Activated effector memory CD4-positive, alpha-beta T cell treated with anti-CD3 and anti-CD28 coated beads, Interleukin-2, amount 50 U/mL, for 16 hours (primary cell): ENCODE results near the gene MAP3K14.
"Not testable (repeated sequence)": the region's sequence is repeated elsewhere in the genome, so short reads cannot be mapped to it uniquely, and the experiment has no call there.

Experiments
- DNase-seq: peaks from one replicate; pipeline ENCODE4 v3.0.0-alpha.2; 2020

The MAP3K14 gene

GRCh38 chr17:45314741-45315647 is 1.8 kb downstream of the MAP3K14 start:
- DNase-seq: peak; percentile 66

- peak; percentile 67 for DNase-seq
Observed at GRCh38 chr17:45313996-45314740, 2.7 kb downstream of the MAP3K14 start.

DNA sequence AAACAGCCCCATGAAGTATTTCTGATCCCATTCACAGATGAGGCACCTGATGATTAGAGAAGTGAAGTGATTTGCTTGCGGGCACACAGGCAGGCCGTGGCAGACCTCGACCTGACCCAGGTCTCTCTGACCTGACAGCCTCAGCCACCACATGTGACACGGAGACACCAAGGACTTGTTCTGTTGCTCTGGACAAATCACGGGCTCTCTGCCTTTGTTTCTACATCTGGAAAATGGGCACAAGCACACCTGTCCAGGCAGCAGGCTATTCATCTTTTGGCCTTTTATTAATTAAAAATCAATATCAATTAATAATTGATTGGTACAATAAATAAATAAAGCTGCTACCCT is 3.4 kb downstream of the MAP3K14 start:
- peak; percentile 65 for DNase-seq

- peak; percentile 73 for DNase-seq
Observed at GRCh38 chr17:45312477-45313420, 4.1 kb downstream of the MAP3K14 start.

DNA sequence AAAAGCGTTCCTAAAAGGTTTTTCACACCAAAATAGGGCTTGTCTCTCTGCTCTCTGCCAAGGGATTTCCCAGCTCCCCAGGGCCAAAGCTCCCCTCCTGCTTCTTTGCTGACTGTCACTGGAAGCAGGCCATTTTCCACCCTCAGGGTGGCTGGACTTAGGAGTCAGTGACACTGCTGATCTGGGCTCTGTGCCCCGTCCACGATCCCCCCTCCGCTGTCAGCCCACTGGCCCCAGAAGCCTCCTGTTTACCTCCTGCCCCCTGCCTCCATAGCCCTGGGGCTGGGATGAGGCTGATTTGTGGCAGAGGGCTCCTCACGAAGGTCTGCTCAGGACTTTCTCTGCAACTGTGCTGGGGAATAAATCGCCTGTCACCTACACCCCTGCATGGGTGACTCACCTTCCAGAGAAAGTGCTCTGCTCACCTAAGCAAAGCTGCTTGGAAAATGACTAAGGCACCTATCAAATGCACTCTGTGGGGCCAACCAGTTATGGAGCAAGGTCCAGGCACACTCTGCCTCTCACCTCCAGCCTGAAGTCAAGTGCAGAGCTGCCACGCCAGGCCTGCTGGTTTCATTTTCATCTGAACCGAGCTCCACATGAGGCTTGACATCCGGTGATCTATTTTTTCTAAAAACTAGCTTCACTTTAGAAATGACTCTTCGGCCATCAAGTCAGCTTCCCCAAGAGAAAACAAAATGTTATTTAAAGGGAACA is 4.9 kb downstream of the MAP3K14 start:
- DNase-seq: peak; percentile 93

DNA sequence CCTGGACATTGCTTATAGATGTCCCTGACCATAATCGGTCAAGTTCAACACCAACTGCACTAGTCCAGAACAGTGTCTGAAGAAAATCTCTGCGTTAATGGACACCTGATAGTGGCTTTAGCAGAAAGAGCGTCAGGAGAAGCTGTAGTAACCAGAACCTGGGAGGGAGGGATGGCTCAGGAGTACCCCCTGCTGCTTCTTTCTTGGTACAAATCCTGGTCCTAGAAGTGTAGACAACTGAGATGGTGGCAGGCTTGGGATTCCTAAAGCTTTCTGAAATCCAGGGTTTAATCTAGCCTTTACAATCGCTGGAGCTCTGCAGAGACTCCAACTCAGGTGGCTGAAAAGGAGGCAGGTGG is 5.4 kb downstream of the MAP3K14 start:
- DNase-seq: no peak

- no peak for DNase-seq
Observed at GRCh38 chr17:45310380-45311324, 6.2 kb downstream of the MAP3K14 start.

GRCh38 chr17:45309400-45309799 is 7.4 kb downstream of the MAP3K14 start:
- no peak for DNase-seq

DNA sequence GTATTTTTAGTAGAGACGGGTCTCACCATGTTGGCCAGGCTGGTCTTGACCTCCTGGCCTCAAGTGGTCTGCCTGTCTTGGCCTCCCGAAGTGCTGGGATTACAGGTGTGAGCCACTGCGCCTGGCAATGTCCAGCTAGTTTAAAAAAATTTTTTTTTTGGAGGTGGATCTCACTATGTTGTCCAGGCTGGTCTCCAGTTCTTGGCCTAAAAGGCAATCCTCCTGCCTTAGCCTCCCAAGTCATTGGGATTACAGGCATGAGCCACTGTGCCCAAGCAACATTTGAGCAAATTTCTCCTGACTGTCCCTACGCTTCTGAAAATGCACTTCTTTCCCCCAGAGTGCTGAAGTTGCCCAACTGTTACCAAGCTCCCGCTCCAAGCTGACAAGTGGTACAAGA is 8.0 kb downstream of the MAP3K14 start:
- no peak for DNase-seq

DNA sequence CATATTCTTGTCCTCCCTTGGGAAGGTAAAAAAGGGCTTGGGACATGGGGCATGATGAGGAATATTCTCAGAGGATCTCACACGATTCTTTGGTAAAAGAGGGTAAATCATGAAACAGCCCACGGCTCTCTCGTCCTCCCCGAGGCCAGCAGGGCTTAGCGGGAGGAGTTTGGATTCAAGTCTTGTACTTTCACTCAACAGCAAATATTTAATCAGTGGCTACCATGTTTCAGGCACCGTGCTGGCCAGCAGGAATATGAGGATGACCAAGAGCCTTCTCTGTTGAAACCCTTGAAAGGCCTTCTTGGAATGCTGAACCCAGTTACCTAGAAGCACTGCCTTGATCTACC is 8.8 kb downstream of the MAP3K14 start:
- DNase-seq: no peak

DNA sequence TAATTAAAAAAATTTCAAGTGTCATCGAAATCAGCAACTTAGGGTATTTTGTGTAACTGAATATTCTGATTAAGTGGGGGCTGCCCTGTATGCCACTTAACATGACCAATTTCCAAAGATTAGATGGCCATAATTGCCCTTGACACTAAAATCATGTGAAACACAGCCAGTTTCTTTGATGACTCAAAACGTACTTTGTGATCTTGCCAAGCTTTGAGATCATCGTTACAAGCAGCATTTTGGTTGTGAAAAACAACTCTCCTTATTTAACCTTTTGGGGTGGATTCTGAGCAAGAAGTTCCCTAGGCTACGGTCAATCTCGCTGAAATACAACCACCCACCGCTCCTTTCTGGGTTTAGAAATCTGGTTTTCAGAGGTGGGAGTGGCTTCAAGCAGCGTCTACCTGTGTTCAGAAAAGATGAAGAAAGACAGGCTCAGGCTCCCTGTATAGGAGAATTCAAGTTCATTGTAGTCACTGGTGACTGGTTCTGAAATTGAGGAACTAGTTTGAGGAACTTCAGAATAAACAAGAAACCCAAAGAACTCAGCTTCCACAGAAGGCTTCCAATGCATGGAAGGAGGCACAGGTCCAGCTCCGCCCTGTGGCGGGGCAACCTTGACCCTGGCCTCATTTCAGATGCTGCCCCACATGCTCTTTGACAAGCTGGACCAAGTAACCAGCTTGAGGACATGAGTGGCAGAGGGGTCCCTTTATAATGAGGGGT is 9.4 kb downstream of the MAP3K14 start:
- peak; percentile 76 for DNase-seq

DNA sequence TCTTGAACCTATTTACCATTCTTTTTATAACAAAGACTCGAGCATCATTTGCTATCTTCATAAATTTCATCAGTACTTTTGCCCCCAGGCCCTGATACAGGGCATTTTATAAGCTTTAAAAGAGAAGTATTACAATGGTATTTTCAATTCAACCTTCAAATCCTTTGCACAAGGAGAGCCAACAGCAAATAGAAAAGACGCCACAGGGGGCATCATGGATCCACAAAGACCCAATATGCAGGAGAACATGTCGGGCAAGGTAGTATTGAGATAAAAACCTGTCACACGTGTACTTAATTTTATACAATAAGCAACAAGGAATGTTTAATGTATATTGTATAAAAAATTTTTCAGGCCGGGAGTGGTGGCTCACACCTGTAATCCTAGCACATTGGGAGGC is 10.2 kb downstream of the MAP3K14 start:
- no peak for DNase-seq

DNA sequence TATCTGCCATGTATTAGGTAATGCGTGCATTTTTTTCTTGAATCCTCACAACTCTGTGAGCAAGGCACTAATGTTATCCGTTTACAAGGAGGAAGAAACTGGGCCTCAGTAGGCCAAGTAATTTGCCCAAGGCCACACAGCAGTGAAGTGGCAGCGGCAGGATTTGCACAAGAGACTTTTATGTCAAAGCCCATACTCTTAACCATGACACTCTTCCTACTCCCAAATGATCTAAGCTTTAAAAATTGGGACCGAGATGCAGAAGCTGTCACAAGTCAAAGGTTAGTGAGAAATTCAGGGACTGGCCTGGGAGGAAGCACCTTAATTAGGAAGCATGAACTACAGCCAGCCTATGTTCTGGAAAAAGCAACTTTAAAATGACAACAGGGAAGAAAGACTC is 10.7 kb downstream of the MAP3K14 start:
- DNase-seq: no peak

DNA sequence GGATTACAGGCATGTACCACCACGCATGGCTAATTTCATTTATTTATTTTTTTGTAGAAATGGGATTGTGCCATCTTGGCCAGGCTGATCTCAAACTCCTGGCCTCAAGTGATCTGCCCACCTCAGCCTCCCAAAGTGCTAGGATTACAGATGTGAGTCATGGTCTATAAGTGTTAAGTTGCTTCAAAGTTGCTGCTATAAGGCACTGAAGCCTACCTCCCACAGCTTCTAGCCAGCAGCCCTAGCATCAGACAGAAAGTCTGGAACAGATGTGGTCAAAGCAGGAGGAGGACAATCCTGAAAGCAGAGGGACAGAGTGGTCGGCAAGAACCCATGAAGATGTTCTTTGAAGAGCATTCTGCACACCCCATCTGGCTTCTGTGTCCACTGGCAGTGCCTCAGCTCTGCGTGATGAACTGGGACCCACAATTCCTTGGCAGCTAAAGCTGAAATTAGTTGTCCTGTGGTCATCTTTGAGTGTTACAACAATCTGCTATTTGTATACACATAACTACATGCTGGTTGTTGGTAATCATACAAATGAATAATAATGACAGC is 11.2 kb downstream of the MAP3K14 start:
- no peak for DNase-seq

DNA sequence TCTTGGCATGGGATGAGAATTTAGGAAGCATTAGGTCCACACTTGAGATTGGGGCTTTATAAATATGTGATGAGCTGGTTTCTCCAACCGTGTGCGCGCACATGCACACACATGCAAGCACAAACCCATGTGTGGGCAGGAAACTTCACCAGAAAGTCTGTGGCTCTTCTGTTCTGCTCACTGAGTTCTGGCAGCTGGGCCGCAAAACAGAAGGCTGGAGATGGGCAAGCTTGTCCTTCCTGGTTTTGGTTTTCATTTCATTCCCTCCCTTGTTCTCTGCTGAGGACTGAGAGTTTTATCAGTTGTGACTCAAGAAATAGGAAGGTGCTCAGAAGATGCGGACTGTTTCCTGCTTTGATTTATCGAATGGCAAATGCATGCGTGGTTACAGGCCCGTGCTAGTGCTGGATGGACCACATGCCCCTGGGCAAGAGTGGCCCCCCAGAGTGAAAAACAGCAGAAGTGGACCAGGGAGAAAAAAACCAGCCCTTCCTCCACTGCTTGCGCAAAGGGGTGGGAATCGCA is 14.1 kb downstream of the MAP3K14 start:
- no peak for DNase-seq

GRCh38 chr17:45302220-45302619 is 14.6 kb downstream of the MAP3K14 start:
- not testable (repeated sequence) for DNase-seq

GRCh38 chr17:45301674-45302073 is 15.1 kb downstream of the MAP3K14 start:
- no peak for DNase-seq

- no peak for DNase-seq
Observed at GRCh38 chr17:45300060-45300751, 16.6 kb downstream of the MAP3K14 start.

GRCh38 chr17:45299361-45299760 is 17.5 kb downstream of the MAP3K14 start:
- DNase-seq: no peak
